Mammary epithelial cell (primary cell): Measurements from ENCODE around the gene MFF.

ENCODE experiments used
- EZH2 ChIP-seq: IDR thresholded peaks from 2 replicates; pipeline ENCODE4 v1.6.1; 2012; ENCODE audit warnings: low read length, inconsistent platforms, borderline replicate concordance
- TF ChIP-seq, protein P1 (sequence below), 2 donors: IDR thresholded peaks in 1 of 2; conservative IDR thresholded peaks in 1 of 2; 2 replicates each; pipeline ENCODE4 v1.5.1; 2011 to 2012; ENCODE audit warnings: inconsistent platforms in 2 of 2, low read length in 2 of 2, mild to moderate bottlenecking in 2 of 2, control low read depth in 1 of 2, low read depth in 1 of 2; ENCODE audit not compliant: insufficient read depth in 1 of 2; ENCODE audit errors: extremely low read depth in 1 of 2

DNA sequence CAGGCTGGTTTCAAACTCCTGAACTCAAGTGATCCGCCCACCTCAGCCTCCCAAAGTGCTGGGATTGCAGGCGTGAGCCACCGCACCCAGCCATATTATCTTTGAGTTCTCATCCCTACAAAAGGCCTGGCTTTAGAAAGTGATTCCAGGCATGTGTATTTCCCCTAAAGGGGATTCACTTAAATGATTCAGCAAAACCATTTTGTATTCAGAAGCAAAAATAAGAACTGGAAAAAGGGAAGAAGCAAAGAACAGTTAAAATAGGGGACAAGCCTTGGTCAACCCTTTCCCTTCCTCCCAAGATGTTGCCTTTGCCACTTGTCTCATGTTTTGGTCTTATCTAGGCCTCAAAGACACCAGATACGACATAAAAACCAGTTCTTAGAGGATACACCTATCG lies 43.5 kb downstream of the MFF start:
- TF ChIP-seq, protein P1, sequence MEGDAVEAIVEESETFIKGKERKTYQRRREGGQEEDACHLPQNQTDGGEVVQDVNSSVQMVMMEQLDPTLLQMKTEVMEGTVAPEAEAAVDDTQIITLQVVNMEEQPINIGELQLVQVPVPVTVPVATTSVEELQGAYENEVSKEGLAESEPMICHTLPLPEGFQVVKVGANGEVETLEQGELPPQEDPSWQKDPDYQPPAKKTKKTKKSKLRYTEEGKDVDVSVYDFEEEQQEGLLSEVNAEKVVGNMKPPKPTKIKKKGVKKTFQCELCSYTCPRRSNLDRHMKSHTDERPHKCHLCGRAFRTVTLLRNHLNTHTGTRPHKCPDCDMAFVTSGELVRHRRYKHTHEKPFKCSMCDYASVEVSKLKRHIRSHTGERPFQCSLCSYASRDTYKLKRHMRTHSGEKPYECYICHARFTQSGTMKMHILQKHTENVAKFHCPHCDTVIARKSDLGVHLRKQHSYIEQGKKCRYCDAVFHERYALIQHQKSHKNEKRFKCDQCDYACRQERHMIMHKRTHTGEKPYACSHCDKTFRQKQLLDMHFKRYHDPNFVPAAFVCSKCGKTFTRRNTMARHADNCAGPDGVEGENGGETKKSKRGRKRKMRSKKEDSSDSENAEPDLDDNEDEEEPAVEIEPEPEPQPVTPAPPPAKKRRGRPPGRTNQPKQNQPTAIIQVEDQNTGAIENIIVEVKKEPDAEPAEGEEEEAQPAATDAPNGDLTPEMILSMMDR (conservative IDR thresholded peaks at IDR 0.05 in 1 of 2, IDR thresholded peaks at IDR 0.05 in 1 of 2; ENCODE audit: extremely low read depth in 1 of 2, insufficient read depth in 1 of 2, low read depth in 1 of 2, low read length in 2 of 2) = no peak
- TF ChIP-seq EZH2 = no peak
